Esophagus muscularis mucosa (tissue), 4 donors: Measurements from ENCODE around the gene THAP10. TPM values are rescaled to one million over a fixed set of nuclear protein-coding genes. Genes with fewer than 3 reads are reported as not detected.

Experiments used
- DNase-seq: peaks from one replicate; pipeline ENCODE4 v3.0.0-alpha.2; 2017; ENCODE audit errors: extremely low spot score
- H3K27ac ChIP-seq, 4 donors: fragments of 200-600 bp; sonication (generic); replicated peaks in 1 of 4; 1 replicate in 3 of 4; 2 replicates in 1 of 4; pipeline ENCODE4 v1.5.1; 2016 to 2019; ENCODE audit warnings: mild to moderate bottlenecking in 1 of 4
- H3K27me3 ChIP-seq, 4 donors: fragments of 200-600 bp; sonication (generic); one replicate each; pipeline versions ENCODE4 v1.5.1 to v1.6.0; 2016 to 2019
- H3K36me3 ChIP-seq, 4 donors: fragments of 200-600 bp; sonication (generic); one replicate each; pipeline ENCODE4 v1.5.1; 2016 to 2019
- H3K4me1 ChIP-seq, 4 donors: fragments of 200-600 bp; sonication (generic); one replicate each; pipeline ENCODE4 v1.5.1; 2016 to 2019
- H3K4me3 ChIP-seq, 4 donors: fragments of 200-600 bp; sonication (generic); 1 replicate in 2 of 4; 2 replicates in 2 of 4; pipeline ENCODE4 v1.5.1; 2016 to 2019; ENCODE audit warnings: mild to moderate bottlenecking in 4 of 4, moderate library complexity in 1 of 4
- H3K9me3 ChIP-seq, 4 donors: fragments of 200-600 bp; sonication (generic); 1 replicate in 3 of 4; 2 replicates in 1 of 4; pipeline ENCODE4 v1.5.1; 2016 to 2019
- EP300 ChIP-seq: sonication (generic); formaldehyde crosslinking; IDR thresholded peaks from one replicate; pipeline ENCODE4 v1.6.1; 2017; ENCODE audit warnings: antibody characterized with exemption
- POLR2A ChIP-seq: fragments of 450-650 bp; IDR thresholded peaks from one replicate; pipeline ENCODE4 v1.6.1; 2017; ENCODE audit warnings: antibody characterized with exemption, moderate library complexity, mild to moderate bottlenecking, low read depth
- POLR2AphosphoS5 ChIP-seq, 2 donors: sonication (generic); formaldehyde crosslinking; IDR thresholded peaks; one replicate each; pipeline ENCODE4 v1.6.1; 2017; ENCODE audit warnings: antibody characterized with exemption in 2 of 2
- WGBS: methylation state at CpG from one replicate; pipeline ENCODE4 v1.1.5; 2018; 5-methylcytosine and 5-hydroxymethylcytosine counted together
- intact Hi-C: fragments of 100-400 bp; cut with DNase I; formaldehyde crosslinking; loops from one replicate; pipeline ENCODE4 v1.15.1; 2023
- total RNA-seq, 4 donors: library from RNA; depleted of rRNA; stranded (reverse); fragments of >200 nt; gene quantifications; one replicate each; pipeline versions ENCODE4 v1.1.0 to v1.2.1, GENCODE V29; 2016
- TF ChIP-seq, protein P1 (sequence below), 3 experiments: fragments of 200-600 bp in 2 of 3; fragments of 450-650 bp in 1 of 3; sonication (generic) in 2 of 3; IDR thresholded peaks; one replicate each; pipeline ENCODE4 v1.5.1; 2017 to 2019; ENCODE audit warnings: antibody characterized with exemption in 3 of 3, mild to moderate bottlenecking in 2 of 3, moderate library complexity in 1 of 3

The THAP10 gene
- total RNA-seq, 4 donors from 2014 or later = 1.3 to 3.4 (median 2.5) TPM

DNA sequence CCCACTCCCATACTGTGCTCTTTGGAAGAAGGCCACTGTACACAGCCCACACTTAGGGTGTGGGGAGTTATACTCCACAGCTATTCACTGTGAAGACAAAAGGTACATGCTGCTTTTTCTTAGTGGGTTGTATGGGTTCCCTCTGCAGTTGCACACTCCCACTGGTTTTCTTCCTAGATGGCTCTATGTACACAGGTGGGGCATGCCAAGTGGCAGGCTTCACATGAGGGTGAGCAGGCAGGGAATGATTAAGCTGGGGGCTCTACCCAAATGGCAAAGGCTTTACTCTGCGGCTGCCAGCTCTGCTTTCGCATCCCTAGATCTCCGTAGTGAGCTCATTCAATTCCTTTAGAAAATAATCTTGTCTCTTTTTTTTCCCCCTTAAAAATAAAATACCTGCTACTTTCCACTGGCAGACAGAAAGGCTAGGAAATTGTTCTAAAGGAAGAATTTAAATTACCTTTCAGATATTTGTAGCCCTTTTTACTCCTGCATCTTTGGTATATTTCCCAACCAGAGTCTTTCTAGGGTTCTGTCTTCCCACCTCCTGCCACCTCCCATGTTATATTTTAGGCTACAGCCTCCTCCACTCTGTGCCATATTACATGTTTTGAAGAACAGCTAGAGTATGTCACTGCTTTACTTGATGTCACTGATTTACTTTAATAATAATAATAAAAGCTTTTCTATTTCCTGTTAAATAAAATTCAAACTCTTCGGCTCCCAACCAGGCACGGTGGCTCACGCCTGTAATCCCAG lies 46.5 kb downstream of the THAP10 start:
- TF ChIP-seq EP300 = no peak
- TF ChIP-seq POLR2A = no peak
- TF ChIP-seq, protein P1, sequence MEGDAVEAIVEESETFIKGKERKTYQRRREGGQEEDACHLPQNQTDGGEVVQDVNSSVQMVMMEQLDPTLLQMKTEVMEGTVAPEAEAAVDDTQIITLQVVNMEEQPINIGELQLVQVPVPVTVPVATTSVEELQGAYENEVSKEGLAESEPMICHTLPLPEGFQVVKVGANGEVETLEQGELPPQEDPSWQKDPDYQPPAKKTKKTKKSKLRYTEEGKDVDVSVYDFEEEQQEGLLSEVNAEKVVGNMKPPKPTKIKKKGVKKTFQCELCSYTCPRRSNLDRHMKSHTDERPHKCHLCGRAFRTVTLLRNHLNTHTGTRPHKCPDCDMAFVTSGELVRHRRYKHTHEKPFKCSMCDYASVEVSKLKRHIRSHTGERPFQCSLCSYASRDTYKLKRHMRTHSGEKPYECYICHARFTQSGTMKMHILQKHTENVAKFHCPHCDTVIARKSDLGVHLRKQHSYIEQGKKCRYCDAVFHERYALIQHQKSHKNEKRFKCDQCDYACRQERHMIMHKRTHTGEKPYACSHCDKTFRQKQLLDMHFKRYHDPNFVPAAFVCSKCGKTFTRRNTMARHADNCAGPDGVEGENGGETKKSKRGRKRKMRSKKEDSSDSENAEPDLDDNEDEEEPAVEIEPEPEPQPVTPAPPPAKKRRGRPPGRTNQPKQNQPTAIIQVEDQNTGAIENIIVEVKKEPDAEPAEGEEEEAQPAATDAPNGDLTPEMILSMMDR (IDR thresholded peaks at IDR 0.05) = no peak
- TF ChIP-seq POLR2AphosphoS5 (IDR thresholded peaks at IDR 0.05) = no peak
- peak; percentile 72 for DNase-seq
- WGBS = 98% methylated on average over 6 of the region's 6 CpGs
- no peaks in the 10 kb centered on the region for H3K27me3 ChIP-seq
- H3K27ac ChIP-seq = no peak overlapping the region
- H3K4me3 ChIP-seq = no peak overlapping the region
- no peaks in the 10 kb centered on the region for H3K4me1 ChIP-seq
- intact Hi-C loops = no loop called here
- peaks cover 0 to 3% (median 0%) of the 10 kb centered on the region in 4 donors for H3K36me3 ChIP-seq
- no peaks in the 10 kb centered on the region for H3K9me3 ChIP-seq

GRCh38 chr15:70837476-70837875 lies 54.8 kb downstream of the THAP10 start:
- intact Hi-C loops = no loop called here
- H3K9me3 ChIP-seq = no peaks in the 10 kb centered on the region
- peak; percentile 42 for DNase-seq
- H3K36me3 ChIP-seq = peaks cover 8 to 40% (median 29%) of the 10 kb centered on the region in 4 donors
- H3K27ac ChIP-seq = no peak overlapping the region
- peaks cover 2 to 15% (median 13%) of the 10 kb centered on the region in 4 donors for H3K4me1 ChIP-seq
- WGBS = 95% methylated on average over 2 of the region's 2 CpGs
- H3K4me3 ChIP-seq = no peak overlapping the region
- TF ChIP-seq, protein P1 (IDR thresholded peaks at IDR 0.05) = no peak
- TF ChIP-seq POLR2A = no peak
- no peak for TF ChIP-seq POLR2AphosphoS5 (IDR thresholded peaks at IDR 0.05)
- no peak for TF ChIP-seq EP300
- no peaks in the 10 kb centered on the region for H3K27me3 ChIP-seq

DNA sequence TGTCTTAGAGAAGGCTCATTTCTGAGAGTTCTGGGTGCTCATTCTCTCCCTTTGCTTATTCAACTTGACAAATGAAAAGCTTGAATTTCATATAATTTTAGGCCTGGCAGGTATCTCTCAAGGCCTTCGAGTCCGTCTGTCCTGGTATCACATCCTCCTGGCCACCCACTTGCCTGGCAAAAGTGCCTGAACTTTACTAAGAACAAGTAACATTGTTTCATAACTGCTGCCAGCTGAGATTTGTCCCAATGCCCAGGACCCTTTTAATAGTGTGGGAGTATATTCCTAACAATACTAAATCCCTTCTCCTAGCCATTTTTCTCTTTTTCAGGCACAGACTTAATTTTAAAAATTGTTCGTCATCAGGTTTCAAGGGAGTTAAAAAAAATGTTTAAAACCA lies 56.4 kb downstream of the THAP10 start:
- intact Hi-C loops = no loop called here
- Histone ChIP-seq H3K27ac (peak overlapping the region; percentile 15 to 56 (median 50)), H3K4me3 (no peak overlapping the region), H3K27me3 (no peaks in the 10 kb centered on the region), H3K9me3 (no peaks in the 10 kb centered on the region), H3K36me3 (peaks cover 19 to 56% (median 43%) of the 10 kb centered on the region in 4 donors), H3K4me1 (peaks cover 5 to 15% (median 14%) of the 10 kb centered on the region in 4 donors)
- no peak for TF ChIP-seq POLR2AphosphoS5 (IDR thresholded peaks at IDR 0.05)
- no peak for TF ChIP-seq EP300
- TF ChIP-seq POLR2A = no peak
- TF ChIP-seq, protein P1 (IDR thresholded peaks at IDR 0.05) = no peak
- 68% methylated on average over 3 of the region's 3 CpGs for WGBS
- no peak for DNase-seq

GRCh38 chr15:70835415-70835814 lies 56.8 kb downstream of the THAP10 start:
- 90% methylated on average over 6 of the region's 6 CpGs for WGBS
- peaks cover 19 to 60% (median 45%) of the 10 kb centered on the region in 4 donors for H3K36me3 ChIP-seq

DNA sequence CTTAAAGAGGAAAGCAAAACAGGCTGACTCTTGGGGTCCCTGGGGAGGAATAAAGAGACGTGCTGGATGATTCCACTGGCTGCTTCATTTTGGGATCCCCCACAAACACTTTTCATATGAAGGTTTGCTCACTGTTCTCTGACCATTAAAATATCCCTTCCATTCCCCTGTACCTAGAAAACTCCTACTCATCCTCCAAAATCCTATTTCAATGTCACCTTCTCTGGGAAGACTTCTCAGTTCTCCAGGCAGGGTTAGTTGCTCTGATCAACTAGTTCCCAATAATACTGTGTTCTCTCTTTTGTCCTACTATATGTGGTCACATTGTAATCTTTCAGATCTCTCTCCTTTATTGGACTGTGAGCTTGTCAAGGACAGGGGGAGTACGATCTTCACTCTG lies 57.2 kb downstream of the THAP10 start:
- H3K36me3 ChIP-seq = peaks cover 19 to 60% (median 46%) of the 10 kb centered on the region in 4 donors
- WGBS = 72% methylated on average over 2 of the region's 2 CpGs
- intact Hi-C loops = no loop called here
- H3K27me3 ChIP-seq = no peaks in the 10 kb centered on the region
- peak overlapping the region in 3 of 4 donors; percentile 11 to 56 (median 22) for H3K27ac ChIP-seq
- peaks cover 13 to 21% (median 14%) of the 10 kb centered on the region in 4 donors for H3K4me1 ChIP-seq
- TF ChIP-seq POLR2AphosphoS5 (IDR thresholded peaks at IDR 0.05) (no peak), EP300 (no peak), POLR2A (no peak)
- TF ChIP-seq, protein P1 (IDR thresholded peaks at IDR 0.05) = no peak
- H3K9me3 ChIP-seq = no peaks in the 10 kb centered on the region
- DNase-seq = no peak
- H3K4me3 ChIP-seq = no peak overlapping the region

More at GRCh38 chr15:70835415-70835814, 56.8 kb downstream of the THAP10 start:
- Histone ChIP-seq H3K27me3 (no peaks in the 10 kb centered on the region), H3K4me1 (peaks cover 9 to 19% (median 14%) of the 10 kb centered on the region in 4 donors), H3K27ac (peak overlapping the region; percentile 22 to 56 (median 50)), H3K4me3 (no peak overlapping the region), H3K9me3 (no peaks in the 10 kb centered on the region)
- TF ChIP-seq POLR2AphosphoS5 (IDR thresholded peaks at IDR 0.05) (peak; percentile 35 to 42), EP300 (no peak)
- intact Hi-C loops = no loop called here
- peak; percentile 91 for DNase-seq
